GM18502 (cell line): ENCODE data around the gene TEF.

Experiments used
- ATAC-seq: cut with Tn5 transposase; IDR thresholded peaks from one replicate; pipeline ENCODE4 v1.9.1; 2021; ENCODE audit warnings: mild to moderate bottlenecking; ENCODE audit not compliant: unreplicated experiment, poor library complexity

The TEF gene, protein sequence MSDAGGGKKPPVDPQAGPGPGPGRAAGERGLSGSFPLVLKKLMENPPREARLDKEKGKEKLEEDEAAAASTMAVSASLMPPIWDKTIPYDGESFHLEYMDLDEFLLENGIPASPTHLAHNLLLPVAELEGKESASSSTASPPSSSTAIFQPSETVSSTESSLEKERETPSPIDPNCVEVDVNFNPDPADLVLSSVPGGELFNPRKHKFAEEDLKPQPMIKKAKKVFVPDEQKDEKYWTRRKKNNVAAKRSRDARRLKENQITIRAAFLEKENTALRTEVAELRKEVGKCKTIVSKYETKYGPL

DNA sequence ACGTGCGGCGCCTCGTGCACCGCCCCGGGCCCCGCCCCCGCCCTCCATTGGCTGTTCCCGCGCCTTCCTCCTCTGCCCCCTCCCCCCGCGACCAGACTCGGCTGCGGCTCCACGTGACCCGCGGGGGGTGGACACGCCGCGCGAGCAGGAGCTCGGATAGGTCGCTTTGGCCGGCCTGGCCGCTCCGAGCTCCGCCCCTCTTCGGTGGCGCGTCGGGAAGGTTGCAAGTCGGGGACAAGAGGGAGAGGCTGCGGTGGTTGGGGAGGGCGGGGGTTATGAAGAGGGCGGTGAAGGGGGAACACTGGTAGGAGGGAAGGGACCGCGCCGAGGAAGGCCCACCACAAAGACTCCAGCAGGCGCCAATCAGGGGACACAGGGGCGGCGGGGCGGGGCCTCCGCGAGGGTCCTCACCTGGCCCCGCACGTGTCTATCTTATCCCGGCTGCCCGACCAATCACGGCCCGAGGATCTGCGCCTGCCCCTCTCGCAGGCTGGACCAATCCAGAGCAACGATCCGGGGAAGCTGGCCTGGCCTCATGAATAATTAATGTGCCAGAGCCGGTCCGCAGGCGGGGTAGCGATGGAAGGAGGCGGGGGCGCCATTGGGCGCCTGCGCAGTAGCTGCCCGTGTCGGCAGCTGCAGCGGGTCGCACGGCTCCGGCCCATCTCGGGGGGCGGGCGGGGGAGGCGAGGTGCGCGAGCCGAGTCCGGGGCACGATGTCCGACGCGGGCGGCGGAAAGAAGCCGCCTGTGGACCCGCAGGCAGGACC, at the start of gene TEF:
TEF (plus strand) TSS at position 614 of the 769 bp plus-strand sequence; CDS start at position 717, 103 bp downstream.
- peak; percentile 86 for ATAC-seq

DNA sequence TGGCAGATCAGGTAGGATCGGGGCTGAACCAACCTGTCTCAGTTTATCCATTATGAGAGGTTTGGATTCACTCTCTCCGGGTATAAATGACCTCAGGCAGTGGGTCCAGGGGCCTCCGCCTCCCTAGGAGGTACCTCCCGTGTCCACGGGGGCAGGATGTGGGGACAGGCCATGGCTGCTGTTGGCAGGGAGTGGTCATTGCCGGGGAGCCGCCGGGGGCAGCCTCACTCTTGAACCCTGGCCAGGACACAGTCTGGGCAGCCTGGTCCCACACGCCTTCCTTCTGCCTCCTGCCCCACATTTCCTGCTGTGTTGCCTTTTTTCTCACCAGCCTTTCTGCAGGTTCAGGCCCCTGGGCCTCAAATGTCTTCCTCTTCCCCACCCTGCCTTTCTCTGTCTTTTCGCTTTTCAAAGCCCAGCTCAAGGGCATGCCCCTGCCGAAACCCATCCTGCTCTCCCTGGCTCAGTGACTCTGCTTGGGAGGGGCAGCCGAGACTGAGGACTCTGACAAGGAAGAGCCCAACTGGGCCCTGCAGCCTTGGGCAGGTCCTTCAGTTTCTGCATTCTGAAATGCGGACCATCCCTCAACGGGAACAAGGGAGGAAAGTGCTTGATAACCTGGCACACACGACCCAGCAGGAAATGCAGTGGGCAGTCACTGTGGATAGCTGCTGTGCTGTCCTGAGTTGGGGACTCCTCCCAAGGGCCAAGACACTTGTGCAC, 49.4 kb upstream of the TEF start:
- no peak for ATAC-seq

DNA sequence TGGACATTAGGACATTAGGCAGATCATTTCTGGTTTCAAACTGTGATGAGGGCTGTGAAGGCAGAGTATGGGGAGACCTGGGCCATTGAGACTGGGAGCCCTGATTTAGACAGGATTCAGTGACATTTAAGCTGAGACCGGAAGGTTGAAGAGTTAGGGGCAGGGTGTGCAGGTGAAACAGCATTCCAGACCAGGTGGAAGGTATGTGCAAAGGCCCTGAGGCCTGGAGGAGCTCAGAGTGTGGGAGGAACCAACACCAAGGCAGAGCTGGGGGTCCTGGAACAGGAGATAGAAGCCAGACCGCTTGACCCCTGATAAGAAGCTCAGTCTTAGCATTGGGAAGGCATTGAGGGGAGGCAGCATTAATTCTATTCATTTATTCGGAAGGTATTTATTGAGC, 47.9 kb upstream of the TEF start:
- no peak for ATAC-seq

DNA sequence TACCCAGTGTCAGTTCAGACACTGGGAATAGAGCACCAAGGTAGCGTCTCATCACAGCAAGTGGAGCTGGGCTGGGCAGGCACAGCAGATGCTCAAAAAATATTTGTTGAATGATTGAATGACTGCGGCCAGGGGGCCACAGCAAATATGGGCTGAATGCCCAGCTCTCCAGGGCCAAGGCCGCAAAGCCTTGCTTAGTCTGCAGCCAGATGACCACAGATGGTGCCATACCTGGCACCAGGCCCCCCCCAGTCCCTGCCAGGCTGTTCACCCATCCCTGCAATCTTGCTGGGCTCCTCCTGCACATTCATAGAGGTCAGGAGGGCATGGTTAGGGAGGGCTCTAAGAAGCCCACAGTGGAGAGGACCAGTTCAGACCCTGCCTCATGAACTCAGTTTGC, 47.5 kb upstream of the TEF start:
- no peak for ATAC-seq

DNA sequence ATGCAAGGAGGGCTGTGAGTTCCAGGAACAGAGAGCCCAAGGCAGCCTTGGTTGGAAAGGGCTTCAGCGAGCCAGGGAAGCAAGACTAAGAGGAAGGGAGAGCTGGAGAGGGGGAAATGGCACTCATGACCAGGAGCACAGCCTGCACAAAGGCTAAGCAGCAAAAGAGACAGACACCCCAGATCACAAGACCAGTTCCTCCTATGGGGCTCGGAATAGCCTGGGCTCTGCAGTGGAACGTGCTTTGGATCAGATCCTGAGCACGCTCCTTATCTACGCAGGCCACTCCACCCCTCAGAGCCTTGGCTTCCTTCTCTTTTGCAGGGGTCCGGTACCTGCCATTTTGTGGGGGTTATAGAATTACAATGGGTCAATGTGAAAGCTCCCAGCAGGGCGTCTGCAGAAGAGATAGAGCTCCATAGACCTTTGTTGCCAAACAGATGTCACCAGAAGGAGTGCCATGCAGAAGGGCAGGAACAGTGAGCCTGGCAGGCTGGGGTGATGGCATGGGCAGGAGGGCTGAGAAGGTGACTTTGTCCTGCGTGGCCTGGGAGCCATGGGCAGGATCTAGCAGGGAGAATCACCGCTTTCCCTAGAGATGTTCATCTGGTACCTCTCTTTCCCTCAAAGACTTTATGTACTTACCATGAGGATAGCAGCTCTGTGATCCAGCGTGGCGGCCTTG, 46.6 kb upstream of the TEF start:
- ATAC-seq: no peak

DNA sequence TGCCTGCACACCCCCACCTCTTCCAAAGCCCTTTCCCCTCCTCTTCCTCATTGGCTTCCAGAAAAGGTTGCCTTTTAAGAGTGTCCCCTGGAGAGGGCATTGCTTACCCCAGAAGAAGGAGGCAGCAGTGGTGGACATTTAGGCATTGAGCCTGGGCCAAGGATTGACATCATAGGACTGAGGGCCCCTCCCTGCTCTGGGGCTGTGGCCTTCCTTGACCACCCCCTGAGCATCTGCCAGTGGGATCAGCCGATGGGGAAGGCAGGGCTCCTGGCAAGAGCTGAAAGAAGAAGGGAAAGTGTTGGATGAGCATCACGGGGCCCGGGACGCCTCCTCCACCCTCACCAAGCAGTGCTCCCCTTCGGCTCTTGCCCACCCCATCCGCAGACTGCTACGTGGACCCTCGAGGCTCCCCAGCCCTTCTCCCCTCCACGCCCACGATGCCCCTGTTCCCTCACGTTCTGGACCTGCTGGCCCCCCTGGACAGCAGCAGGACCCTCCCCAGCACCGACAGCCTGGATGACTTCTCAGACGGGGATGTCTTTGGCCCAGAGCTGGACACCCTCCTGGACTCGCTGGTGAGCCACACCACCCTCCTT, 43.0 kb upstream of the TEF start:
- no peak for ATAC-seq

DNA sequence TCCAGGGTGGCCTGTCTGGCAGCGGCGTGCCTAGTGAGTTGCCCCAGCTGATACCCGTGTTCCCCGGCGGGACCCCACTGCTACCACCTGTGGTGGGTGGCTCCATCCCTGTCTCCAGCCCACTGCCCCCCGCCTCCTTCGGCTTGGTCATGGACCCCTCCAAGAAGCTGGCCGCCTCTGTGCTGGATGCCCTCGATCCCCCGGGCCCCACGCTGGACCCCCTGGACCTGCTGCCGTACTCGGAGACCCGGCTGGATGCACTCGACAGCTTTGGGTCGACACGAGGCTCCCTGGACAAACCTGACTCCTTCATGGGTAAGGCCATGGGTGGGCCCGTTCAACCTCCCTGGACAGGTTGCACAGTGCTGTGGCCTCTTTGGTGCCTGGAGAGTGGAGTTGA, 41.9 kb upstream of the TEF start:
- no peak for ATAC-seq

DNA sequence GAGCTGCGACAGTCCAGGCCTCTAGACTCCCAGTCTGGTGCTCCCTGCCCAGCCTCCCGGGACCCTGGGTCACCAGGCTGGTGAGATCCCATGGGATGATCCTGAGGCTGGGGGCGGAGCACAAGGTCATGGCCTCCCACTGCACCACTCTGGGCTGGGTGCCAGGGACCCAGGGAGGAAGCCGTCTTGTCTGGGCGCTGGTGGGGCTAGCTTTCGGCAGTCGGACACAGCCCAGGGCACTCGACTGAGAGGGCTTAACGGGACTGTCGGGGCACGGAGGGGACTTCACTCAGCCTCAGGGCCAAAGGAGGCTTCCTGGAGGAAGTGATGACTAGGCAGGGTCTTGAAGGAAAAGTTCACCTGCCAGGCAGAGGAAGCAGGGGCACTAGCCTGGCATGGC, 41.4 kb upstream of the TEF start:
- no peak for ATAC-seq

DNA sequence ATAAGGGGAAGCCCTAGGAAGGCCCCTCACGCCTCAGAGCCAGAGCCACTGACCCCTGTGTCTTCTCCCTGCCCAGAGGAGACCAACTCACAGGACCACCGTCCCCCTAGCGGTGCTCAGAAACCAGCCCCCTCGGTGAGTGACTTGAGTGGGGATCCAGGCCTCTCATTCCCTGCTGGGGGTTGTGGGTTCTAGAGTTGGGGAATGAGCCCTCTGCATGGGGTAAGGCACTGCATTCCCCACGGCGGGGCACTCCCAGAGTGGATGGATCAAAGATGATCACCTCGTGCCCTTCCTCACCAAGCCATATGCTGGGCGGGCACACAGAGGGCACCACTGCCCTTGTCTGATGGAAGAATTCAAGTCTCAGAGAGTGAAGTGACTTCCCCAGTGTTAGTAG, 40.7 kb upstream of the TEF start:
- ATAC-seq: no peak

DNA sequence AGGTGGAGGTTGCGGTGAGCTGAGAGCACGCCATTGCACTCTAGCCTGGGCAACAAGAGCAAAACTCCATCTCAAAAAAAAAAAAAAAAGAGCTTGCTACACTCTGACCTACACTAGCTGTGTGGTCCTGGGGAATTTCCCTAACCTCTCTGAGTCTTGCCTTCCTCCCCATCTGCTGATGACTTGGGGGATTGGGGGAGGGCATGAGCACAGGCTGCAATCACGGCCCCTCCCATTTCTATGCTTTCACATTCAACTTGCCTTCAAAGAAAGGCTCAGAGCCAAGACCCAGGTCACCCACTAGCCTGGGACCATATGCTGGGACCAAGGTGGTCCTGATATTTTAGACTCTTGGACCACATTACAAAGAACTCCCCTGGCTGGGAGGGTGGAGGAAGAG, 39.8 kb upstream of the TEF start:
- no peak for ATAC-seq

DNA sequence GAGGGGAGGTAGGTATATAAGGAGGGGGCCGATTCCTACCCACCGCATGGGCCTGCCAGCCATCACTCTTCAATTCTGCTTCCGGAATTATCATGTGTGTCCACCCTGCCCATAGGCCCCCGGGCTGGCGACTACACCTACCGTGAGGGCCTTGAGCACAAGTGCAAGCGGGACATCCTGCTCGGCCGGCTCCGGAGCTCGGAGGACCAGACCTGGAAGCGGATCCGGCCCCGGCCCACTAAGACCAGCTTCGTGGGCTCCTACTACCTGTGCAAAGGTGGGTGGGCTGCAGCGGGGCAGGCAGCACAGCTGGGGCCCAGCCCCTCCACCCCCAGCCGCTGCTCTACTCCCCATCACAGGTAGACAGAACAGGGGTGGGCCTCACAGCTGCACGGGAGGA, 38.4 kb upstream of the TEF start:
- ATAC-seq: no peak

DNA sequence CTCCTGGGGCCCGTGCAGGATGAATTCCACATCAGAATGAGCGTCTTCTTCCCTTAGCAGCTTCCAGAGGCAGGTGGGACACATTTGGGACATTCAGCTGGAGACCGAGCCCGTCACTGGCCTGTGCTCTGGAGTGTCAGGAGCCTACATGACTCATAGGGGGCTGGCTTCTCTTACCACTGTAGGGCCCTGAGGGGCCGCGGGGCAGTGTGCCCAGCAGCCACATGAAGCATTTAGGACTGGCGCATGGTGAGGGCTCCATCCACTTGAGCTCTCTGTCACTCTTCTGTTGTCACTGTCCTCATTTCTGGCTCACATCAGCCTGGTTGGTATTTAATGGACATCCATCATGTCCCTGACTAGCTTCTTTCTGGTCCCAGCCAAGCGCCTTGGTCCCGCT, 38.0 kb upstream of the TEF start:
- ATAC-seq: no peak

DNA sequence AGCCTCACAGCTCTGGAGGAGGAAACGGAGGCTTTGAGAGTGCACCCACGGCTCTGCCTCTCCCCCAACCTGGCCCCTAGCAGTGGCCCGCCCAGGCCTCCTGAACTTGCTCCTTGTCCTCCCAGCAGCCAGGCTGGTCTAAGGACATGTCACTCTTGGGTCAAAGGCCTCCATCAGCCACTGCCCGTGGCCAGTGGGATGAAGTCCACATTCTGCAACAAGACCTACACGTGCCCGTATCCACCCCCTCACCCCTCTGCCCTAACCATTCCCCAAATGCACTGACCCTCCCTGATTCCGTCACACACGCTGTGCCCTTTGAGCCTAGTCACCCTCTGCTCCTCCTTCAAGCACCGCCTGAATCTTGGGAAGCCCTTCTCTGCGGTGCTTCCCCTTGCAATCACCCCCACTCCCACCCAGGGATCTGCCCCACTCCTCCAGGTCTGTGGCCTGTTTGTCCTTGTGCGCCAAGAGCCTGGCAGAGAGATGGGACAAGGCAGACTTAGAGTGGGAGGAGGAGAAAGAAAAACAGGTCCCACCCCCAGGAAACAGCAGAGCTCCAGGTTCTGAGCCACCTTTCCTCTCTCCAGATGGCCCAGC, 37.5 kb upstream of the TEF start:
- no peak for ATAC-seq

DNA sequence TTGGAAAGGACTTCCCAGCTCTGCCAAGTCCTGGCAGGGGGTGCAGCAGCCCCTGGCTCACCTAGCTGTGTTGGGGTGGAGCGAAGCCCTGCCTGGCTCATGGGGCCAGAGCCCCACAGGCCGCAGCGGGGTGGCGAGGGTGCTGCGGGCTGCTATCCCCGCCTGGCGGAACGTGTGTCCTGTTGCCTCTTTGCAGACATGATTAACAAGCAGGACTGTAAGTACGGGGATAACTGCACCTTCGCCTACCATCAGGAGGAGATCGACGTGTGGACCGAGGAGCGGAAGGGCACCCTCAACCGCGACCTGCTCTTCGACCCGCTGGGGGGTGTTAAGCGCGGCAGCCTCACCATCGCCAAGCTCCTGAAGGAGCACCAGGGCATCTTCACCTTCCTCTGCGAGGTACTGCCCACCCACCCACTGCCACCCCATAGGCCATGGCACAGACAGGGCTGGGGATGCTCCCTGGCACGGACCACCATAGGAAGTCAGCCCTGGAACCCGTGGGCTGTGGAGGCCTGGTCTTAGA, 35.9 kb upstream of the TEF start:
- no peak for ATAC-seq

DNA sequence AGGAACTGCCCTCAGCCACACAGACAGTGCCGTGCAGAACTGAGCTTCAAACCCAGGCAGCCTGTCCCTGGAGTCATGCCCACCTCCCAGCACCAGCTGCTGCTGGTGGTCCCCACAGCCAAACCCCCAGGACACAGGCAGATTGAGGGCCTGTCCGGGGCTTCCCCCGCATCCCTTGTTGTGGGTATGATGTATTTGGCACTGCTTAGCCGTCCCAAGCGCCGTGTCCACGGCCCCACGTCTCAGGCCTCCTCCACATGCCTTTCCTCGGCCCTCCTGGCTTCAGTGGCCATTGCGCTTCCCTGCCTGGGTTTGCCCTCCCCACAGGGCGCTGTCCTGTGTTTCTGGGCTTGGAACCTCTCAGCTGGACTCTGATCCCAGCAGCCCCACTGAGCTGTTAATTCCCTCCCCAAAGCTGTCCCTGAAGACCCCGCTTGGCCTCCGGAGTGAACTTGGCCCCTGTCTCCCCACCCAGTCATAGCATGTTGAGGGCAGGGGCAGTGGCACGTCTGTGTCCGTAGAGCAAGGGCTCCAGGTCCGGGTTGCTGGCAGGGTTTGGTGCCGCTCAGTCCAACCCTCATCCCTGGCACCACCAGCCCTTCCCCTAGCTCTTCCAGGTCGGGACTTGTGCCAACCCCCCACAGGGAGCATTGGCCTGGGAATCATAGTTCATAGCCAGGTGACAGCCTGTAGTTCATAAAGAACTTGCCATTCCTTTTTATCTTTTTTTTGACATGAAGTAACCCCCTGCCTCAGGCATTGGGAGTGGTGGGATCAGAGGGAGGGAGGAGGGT, 34.5 kb upstream of the TEF start:
- ATAC-seq: no peak

DNA sequence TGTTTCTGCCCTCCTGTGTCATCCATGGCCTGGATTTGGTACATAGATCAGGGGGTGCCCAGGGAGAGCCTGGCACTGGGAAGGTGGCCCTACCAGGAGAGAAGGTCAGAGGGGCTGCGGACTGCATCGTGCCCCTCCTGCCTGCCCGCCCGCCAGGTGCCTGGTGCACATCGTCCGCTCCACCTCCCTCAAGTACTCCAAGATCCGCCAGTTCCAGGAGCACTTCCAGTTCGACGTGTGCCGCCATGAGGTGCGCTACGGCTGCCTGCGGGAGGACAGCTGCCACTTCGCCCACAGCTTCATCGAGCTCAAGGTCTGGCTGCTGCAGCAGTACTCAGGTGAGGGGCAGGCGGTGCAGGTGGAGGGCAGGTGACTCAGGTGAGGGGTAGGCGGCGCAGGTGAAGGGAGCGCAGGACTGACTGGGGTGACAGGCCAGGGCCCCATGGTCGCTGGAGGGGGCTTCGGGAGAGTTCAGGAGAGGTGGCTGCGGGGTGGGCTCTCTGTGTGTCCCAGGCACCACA, 32.7 kb upstream of the TEF start:
- ATAC-seq: no peak

DNA sequence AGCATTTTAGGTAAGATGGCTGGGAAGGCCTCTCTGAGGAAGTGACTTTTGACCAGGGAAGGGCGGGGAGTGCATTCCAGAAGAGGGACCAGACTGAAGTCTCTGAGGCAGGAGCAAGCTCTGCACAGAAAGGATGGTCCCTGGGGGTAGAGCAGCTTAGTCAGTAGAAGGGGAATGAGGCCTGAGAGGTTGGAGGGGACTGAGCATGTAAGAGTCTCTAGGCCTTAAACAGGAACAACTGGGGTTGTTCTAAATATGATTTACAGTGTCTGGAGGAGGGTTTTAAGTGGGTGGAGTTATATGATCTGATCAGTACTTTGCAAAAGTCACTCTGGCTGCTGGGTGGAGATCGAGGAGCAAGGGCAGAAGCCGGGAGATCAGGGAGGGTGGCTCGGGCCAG, 31.7 kb upstream of the TEF start:
- ATAC-seq: no peak

DNA sequence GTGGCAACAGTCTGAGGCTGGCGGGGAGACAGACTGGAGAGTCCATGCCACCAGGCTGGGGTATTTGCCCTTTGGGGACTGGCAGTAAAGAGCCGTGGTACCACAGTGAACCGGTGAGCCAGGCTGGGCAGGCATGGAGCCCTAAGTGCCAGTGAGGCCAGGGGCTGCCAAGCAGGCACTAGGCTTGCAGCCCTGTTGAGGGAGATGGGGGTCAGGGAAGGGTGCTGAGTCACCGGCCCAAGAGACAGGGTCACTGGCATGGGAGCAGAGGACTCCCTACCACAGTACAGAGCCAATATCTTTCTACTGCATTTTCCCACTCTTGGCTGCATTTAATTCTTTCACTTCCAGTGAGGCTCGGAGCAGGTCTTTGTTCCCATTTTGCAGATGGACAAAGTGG, 30.7 kb upstream of the TEF start:
- no peak for ATAC-seq

DNA sequence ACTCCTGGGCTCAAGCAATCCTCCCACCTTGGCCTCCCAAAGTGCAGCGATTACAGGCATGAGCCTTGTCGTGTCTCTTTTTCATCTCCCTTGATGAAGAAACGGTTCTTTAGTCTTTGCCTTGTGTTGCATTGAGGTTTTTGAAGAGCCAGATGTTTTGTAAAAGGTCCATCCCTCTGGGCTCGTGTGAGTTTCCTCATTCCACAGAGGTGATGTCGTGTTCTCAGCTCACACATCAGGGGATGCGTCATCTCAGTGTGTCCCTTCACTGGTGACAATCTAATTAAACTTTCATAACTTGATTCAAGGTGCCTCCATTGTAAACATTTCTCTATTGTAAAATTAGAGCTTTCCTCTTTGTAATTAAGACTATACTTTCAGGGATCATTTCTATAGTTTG, 29.7 kb upstream of the TEF start:
- no peak for ATAC-seq
